IPS-NIHi11 (cell line): ENCODE measurements around the gene AOAH.

ENCODE experiments used
- DNase-seq: peaks from one replicate; pipeline ENCODE4 v3.0.0; 2012; ENCODE audit warnings: mixed read lengths, low spot score

AOAH gene, protein sequence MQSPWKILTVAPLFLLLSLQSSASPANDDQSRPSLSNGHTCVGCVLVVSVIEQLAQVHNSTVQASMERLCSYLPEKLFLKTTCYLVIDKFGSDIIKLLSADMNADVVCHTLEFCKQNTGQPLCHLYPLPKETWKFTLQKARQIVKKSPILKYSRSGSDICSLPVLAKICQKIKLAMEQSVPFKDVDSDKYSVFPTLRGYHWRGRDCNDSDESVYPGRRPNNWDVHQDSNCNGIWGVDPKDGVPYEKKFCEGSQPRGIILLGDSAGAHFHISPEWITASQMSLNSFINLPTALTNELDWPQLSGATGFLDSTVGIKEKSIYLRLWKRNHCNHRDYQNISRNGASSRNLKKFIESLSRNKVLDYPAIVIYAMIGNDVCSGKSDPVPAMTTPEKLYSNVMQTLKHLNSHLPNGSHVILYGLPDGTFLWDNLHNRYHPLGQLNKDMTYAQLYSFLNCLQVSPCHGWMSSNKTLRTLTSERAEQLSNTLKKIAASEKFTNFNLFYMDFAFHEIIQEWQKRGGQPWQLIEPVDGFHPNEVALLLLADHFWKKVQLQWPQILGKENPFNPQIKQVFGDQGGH

DNA sequence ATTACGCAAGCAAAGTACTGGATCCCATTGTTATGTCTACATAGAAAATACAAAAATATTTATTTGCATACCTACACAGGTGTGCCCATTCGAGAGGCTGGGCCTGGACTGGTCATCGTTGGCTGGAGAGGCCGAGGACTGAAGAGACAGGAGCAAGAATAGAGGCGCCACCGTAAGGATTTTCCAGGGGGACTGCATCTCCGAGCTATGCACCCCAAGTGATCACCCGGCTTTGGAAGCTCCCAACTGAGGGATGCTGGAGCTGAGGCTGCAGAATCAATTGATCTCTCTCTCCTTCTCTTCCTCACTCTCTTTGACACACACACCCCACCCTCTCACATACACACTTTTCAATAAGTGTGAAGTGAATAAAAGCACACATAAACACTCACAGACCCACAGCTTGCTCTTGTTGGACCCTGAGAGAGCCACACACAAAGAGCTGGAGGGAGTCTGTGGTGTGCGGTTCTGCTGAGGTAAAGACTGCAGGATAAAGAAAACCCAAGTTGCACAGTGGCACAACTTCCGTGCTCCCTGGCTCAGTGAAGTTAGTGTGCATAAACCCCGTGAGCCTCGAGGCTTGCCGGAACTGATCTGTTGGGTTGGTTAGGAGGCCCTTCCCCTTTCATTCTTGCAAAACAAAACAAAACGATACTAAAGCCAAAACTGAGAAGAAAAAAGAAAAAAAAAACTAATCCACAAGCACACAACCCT is at the start of gene AOAH:
Gene AOAH, minus strand, starts transcription at position 544 of the 714 bp plus-strand sequence. Its CDS starts 346 bp downstream, at position 198.
- DNase-seq: no peak

DNA sequence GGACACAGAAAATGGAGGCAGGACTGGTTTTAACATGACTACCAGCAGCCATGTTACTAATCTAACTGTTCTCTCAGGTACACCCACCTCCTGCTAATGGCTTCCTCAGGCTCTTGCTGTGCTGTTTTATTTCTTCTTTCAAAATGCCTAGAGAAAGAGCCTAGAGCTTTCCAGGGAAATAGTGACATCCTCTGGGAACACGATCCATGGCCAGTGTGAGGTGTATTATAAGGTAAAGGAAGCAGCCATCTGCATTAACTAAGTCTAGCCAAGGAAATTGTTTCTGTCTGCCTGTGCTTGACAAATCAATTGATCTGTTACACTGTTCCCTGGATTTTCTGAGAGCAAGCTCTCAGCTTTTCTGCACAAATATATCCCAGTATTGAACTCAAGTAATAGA is 42.2 kb upstream of the AOAH start:
- no peak for DNase-seq

DNA sequence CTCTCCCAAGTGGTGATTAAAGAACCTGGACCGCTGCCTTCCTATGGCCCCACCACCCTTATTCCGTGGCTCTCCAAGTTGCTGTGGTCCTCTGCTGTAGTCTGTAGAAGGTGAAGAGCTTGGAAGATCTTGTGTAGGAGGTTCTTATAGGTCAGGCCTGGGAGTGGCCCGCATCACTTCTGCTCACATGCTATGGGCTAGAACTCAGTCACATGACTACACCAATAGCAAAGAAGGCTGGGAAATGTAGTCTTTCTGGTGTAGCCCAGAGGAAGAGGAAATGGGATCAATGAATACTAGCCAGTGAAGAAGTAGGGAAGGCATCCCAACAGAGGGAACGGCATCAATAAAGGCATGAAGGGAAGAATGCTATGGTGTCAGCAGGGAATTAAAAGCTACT is 41.3 kb upstream of the AOAH start:
- peak; percentile 29 for DNase-seq

DNA sequence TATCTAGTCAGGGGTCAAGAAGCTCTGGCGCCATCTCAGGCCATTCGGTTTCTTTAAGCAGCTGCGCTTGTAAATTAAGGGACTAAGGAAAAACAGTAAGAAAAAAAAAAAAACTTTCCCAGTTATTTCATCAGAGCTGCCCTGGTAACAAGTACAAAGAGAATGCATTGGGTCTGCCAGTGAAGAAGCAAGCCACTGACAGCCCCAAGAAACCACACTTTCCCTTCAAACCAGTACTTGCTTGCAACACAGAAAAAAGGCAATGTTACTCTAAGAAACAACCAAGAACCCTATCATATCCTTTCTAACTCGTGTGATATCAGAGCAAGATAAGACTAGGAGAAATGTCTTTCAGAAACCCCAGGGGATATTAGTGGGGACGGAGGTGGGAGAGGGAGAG is 40.6 kb upstream of the AOAH start:
- no peak for DNase-seq

DNA sequence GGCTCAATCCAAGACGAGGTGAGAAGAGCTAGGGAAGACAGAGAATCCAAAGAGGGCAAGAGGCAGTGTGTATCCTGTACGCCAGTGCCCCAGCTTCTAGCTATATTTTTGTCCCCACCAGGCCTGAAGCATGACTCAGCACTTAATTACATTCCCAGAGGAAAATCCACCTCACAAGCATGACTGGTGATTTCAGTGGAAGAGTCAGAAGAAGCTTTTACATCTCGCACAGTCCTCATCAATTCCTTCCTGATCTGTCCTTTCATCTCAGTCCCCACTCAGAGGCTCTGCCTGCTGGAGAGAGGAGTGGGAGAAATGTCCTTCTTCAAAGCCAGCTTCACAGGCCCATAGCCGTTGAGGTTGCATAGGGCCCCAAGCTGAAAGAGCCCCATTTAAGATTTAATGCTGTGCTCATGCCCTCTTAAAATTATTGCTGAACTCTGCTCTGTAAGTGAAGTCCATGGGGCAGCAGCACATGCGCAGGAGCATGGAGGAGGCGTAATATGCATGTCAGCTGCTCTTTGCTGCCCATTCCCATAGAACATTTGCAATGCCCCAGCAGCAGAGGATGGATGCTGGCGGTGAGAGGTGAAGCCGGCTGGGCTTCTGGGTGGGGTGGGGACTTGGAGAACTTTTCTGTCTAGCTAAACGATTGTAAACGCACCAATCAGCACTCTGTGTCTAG is 39.0 kb upstream of the AOAH start:
- no peak for DNase-seq

DNA sequence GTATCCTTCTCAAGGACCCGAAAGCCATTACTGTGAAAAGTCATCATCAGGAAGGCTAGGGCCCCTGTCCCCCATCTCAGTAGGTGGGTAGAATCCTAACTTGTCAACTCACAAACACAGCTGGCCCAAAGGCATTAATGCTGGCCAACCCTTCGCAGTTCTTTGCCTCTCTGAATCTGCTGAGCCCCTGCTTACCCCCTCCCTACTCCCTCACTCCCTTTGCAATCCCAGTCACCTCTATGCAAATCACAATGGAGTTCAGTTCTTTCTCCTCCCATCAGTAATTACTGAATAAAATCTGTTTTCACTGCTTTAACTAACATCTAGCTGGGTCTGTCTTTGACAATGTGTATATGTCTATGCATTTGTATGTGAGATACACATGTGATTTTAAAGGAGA is 38.1 kb upstream of the AOAH start:
- DNase-seq: peak; percentile 26

DNA sequence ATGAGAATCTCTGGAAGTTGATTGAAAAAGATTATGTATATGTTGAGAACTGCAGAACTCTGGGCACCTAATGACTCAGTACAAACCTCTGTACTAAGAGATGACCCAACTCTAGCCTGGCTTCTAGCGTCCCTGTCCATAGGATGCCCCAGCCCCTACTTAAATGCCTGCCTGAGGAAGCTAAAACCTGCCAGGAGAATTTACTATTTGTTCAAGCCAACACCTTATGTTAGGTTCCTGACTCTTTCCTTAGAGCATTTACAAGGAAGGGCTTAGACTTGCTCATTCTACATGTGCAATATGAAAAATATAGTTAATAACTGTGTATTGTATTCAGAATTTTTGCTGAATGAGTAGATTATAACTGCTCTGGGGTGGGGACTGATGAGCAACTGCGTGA is 37.5 kb upstream of the AOAH start:
- no peak for DNase-seq

DNA sequence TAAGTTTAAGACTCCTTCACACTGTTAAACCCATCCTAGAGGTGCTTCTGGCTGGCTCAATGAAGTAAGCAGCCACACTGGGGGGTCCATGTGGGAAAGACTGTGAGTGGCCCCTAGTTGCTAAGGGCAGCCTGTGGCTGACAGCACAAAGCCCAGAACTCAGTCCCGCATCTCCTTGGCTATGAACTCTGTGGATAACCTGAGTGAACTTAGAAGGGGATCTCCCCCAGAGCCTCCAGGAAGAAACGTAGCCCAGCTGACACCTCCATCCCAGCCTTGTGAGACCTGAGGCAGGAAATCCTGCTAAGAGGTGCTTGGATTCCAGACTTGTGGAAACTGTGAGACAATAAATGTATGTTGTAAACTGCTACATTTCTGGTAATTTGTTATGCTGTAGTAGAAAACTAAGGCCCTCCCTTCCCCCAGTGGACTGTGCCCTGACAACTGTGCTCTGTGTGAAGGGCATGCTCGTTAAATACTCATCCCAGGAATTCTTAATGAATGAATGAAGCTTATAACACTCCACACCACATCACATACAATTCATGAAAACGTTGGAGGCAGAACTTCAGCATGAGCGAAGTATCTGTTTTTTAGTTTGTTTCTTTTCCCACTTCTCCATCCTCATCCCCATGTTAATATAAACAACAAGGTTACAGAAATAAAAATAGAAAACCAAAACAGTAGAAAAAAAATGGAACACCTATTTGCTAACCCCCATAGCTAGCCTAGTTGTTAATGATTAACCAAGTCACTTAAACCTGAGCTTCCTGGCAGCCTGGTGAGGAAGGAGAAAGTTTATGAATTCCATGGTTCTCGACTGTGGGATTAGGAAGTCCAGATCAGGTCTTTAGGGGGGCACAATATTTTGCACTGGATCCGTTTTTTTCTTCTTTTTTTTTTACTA is 36.8 kb upstream of the AOAH start:
- DNase-seq: no peak

DNA sequence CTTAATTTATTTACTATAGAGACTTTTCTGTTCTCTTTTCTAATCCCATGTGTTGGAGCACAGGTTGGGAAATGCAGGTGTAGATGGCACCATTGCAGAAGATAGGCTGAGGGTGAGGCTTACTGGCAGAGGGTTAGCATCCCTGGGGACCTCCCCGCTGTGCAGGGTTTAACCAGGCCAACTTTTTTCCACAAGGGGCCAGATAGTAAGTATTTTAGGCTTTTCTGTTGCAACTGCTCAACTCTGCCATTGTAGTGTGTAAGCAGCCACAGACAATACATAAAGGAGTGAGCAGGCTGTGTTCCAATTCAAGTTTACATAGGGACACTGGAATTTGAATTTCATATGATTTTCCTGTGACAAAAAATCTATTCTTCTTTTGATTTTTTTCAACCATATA is 34.6 kb upstream of the AOAH start:
- DNase-seq: no peak

DNA sequence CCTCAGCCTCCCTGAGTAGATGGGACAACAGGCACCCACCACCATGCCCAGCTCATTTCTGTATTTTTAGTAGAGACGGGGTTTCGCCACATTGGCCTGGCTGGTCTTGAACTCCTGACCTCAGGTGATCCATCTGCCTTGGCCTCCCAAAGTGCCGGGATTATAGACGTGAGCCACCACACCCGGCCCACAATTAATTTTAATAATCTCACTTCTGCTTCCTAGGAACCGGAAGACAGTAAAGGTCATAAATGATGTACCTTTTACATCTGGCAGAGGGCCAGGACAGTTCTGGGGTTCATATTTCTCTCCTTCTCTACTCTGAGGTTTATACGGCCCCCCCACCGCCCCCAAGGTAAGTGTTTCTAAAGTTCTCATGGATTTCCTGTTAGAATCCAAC is 31.2 kb upstream of the AOAH start:
- no peak for DNase-seq

DNA sequence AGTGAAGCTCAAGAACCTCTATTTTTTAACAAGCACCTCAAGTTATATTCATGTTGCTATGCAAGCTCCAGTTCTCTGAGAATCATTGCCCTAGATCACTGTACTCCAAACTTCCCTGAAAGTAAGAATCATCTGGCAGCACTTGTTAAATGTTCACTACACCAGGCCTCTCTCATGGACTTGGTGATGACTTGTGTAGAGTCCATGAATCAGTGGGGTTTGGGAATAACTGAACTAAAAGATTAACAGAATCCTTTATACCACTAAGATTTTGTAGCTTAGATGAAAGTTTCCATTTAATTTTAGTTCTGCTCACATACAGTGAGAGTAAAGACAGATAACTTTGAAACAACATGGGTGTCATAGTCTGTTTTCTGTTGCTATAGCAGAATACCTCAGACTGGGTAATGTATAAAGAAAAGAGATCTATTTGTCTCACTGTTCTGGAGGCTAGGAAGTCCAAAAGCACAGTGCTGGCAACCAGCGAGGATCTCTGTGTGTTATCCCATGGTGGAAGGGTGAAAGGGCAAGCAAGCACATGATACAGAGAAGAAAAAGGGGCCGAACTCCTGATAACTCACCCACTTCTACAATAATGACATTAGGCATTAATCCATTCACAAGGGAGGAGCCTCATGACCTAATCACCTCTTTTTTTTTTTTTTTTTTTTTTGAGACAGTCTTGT is 27.9 kb upstream of the AOAH start:
- DNase-seq: no peak

DNA sequence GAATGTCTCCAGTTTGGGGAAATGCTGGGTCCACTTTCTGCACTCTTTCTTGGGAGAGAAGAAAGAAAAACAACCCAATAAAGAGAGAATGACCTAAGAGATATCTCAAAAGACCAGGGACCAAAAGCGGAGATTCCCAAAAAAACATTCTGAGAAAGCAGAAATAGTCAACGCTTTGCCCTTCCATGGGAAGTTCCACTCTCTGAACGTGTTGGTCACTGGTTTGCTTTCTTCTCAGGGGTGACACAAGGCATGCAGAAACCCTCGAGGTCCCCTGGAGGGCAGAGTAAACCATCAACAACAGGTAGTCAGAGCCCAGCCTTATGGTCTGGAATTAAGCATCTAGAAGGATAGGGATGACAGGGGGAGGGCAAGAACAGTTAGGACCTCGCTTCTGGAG is 26.2 kb upstream of the AOAH start:
- DNase-seq: no peak

DNA sequence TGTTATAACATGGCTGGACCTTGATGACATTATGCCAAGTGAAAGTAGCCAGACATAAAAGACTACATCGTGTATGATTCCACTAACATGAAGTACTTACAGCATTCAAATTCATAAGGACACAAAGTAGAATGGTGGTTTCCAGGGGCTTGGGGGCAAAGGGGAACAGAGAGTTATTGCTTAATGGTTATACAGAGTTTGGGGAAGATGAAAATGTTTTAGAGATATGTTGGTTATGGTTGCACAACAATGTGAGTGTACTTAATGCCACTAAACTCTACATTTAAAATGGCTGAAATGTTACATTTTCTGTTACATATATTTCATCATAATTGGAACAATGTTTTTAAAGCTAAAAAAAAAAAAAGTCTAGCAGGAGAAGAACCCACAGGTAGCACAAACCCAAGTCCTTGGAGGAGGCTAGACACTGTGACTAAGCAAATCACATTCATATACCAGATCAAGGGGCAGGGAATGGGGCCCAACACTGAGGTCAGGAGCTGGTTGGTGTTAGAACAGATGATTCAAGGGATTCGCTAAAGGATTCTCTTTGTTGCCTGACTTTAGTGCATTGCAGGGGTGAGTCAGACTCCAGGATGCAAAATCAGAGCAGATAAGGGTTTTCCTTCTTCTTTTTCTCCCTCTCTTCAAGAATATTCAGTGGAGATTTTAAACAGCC is 25.1 kb upstream of the AOAH start:
- DNase-seq: no peak

DNA sequence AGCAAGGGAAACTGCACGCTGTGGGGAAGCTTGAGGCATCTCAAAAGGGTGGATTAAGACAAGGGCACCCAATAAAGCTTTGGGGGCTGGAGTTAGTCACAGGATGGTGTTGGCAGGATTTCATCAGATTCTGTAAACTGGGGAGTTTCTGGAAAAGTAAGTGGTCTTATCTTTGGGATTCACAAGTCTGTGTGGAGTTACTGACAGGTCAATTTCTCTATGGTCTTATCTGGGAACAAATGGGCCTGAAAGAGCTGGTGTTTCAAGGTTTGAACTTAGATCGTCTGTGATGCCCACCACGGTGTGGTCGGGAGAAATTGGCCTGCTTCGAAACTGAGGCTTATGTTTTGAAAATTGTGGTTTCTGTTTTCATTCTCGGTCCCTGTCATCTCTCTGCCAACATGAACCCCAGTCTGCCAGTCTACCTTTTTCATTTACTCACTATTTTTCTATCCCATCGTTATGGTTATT is 23.8 kb upstream of the AOAH start:
- DNase-seq: no peak

DNA sequence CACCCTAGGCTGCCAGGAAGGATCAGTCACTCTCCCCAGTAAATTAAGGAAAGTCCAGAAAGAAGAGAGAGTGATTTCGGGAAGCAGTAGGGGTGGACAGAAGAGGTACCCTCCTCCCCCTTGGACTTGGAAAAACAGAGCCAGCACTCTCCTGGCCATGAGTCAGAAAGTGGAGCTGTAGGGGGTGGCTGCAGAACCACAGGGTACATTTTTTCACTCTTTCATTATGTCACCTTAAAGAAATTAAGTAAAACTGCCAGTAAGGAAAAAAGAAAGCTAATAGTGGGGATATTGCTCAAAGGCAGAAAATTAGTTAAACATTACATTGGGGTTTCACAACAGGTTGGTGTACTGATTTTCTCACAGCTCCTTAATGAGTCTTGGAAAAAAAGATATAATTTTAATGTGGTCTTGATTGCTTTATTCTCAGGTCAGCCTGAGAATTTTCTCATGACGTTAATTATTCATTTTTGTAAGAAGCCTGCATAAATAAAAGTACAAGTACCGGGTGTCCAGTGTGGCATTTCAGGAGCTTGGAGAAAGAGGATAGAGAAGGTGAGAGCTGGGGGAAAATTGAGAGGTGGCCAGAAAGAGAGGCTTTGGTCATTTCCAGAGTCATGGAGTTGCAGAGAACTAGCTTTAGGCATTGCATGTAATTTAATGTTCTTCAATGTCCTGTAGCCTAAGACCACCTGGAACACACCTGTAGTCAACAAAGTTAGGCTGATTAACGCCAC is 23.2 kb upstream of the AOAH start:
- peak; percentile 32 for DNase-seq

DNA sequence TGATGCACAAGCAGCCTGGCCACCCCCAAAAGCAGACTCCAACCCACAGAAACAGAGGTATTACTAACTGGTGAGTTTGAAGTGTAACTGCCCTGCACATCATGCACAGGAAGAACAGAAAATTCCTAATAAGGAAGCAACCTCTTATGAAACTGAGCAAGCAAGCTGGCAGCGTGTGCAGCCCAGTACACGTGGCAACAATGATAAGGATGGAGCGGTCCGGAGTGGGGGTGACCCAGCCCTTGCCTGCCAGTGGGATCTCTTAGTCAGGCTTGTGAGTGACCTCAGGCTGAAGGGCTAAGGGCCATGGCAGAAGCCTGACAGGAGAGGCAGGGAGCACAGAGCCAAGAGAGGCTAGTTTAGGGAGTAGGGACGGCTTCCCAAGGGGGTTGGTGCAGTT is 22.1 kb upstream of the AOAH start:
- DNase-seq: no peak

DNA sequence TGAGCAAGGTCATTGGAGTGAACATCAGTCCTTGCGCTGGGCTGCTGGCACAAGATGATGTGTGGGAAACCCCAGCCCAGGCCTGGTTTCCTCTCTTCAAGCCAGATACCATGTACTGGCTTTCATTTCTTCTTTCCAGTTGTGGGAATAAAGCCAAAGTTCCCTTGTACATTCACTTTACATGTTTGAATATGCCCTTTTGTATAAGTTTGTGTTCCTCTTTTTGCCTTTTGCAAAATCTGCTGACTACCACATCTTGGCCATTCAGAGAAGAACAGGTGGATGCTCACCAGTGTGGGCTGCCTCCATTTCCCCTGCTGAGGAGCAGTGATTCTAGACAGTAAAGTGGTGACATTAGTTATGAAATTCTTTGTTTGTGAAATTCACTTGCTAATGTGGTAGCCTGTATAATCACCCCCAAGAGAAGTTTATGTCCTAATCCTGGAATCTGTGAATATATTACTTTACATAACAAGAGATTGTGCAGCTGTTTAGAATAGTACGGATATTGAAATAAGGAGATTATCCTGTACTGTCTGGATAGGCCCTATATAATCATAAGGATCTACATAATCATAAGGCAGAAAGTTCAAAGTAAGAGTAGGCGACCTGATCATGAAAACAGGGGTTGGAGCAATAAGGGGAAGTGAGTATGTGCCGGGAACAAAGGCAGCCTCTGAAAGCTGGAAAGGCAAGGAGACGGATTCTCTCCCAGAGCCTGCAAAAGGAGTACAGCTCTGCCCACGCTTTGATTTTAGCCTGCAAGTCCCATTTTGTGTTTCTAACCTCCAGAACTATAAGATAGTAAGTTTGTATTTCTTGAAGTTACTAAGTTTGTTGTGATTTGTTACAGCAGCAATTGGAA is 18.8 kb upstream of the AOAH start:
- no peak for DNase-seq

DNA sequence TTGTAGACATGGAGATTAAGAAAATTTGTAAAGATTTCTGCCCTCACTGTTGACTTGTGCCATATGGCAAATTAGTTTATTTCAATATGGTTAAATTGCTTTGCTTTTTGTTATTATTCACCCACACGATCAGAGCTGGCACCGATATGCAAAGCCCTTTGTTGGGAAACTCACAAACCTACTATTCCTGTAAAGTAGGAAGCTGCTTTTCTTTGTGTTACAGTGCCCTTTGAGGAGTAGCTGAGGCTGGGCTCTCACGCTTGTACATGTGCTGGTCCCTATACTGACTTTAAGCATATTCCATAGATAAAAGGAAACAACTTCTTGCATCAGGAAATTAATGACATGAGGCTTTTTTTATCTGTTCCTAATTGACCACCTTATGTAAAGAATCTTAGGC is 17.6 kb upstream of the AOAH start:
- no peak for DNase-seq

DNA sequence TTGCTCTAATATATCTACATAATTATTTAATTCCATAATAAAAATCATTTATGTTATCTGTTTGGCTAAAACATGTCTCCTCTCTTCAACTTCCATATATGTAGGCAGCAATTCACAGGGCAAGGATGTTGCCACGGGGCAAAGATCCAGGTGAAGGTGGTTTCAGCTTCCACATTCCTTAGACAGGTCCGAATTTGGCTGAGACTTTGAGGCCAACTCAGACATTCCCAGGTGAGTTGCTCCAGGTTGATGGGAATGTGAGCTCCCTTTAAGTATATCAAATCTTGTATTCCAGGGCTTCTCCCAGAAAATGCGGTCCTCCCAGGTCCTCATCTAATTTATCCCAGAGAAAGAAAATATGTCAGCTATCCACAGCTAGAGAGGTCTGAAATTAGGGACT is 15.1 kb upstream of the AOAH start:
- no peak for DNase-seq
